Stimulated activated CD4-positive, alpha-beta T cell treated with anti-CD3 and anti-CD28 coated beads, Interleukin-12 subunit alpha, Interleukin-12 subunit beta, amount 100 ng/mL, for 24 hours (primary cell): Measurements from ENCODE around the gene F3.
"Not testable (repeated sequence)": the region's sequence is repeated elsewhere in the genome, so short reads cannot be mapped to it uniquely, and the experiment has no call there.

Experiments used
- DNase-seq, 2 experiments: peaks; one replicate each; pipeline ENCODE4 v3.0.0-alpha.2; 2020; ENCODE audit warnings: low read depth in 2 of 2

F3 gene

GRCh38 chr1:94541246-94542087 is at the start of gene F3:
Gene F3, minus strand, starts transcription at chr1:94541759. Its CDS starts 123 bp downstream, at chr1:94541636.
- DNase-seq: peak; percentile 56 to 77

GRCh38 chr1:94590203-94591137 is 48.9 kb upstream of the F3 start:
- no peak for DNase-seq

- DNase-seq: no peak
Observed at GRCh38 chr1:94589728-94590127, 48.2 kb upstream of the F3 start.

GRCh38 chr1:94582565-94582964 is 41.0 kb upstream of the F3 start:
- DNase-seq: no peak

GRCh38 chr1:94580367-94581115 is 39.0 kb upstream of the F3 start:
- no peak for DNase-seq

- DNase-seq: no peak
Observed at GRCh38 chr1:94579876-94580294, 38.3 kb upstream of the F3 start.

- DNase-seq: no peak
Observed at GRCh38 chr1:94578856-94579255, 37.3 kb upstream of the F3 start.

GRCh38 chr1:94573917-94574316 is 32.4 kb upstream of the F3 start:
- DNase-seq: not testable (repeated sequence)

- DNase-seq: no peak
Observed at GRCh38 chr1:94572780-94573179, 31.2 kb upstream of the F3 start.

- not testable (repeated sequence) for DNase-seq
Observed at GRCh38 chr1:94570965-94571364, 29.4 kb upstream of the F3 start.

GRCh38 chr1:94568806-94569205 is 27.2 kb upstream of the F3 start:
- DNase-seq: not testable (repeated sequence)

- not testable (repeated sequence) for DNase-seq
Observed at GRCh38 chr1:94567975-94568607, 26.5 kb upstream of the F3 start.

GRCh38 chr1:94566436-94566835 is 24.9 kb upstream of the F3 start:
- not testable (repeated sequence) for DNase-seq

GRCh38 chr1:94565901-94566300 is 24.3 kb upstream of the F3 start:
- DNase-seq: no peak

GRCh38 chr1:94562519-94563260 is 21.1 kb upstream of the F3 start:
- DNase-seq: no peak

- DNase-seq: no peak
Observed at GRCh38 chr1:94560333-94560732, 18.8 kb upstream of the F3 start.

GRCh38 chr1:94559921-94560320 is 18.4 kb upstream of the F3 start:
- DNase-seq: no peak

- no peak for DNase-seq
Observed at GRCh38 chr1:94555091-94555490, 13.5 kb upstream of the F3 start.

- no peak for DNase-seq
Observed at GRCh38 chr1:94554580-94554979, 13.0 kb upstream of the F3 start.

- DNase-seq: no peak
Observed at GRCh38 chr1:94553931-94554330, 12.4 kb upstream of the F3 start.

GRCh38 chr1:94553323-94553730 is 11.8 kb upstream of the F3 start:
- no peak for DNase-seq
